Ramos (cell line): ENCODE data around the gene CEBPZ.

ENCODE experiments used
- in situ Hi-C: fragments of 300-500 bp; cut with MboI; formaldehyde crosslinking; loops from one replicate; pipeline ENCODE4 v1.14.3; 2022; ENCODE audit warnings: low sequenced_read_pairs; ENCODE audit not compliant: unreplicated experiment

CEBPZ gene

GRCh38 chr2:37189452-37190153 lies 41.8 kb downstream of the CEBPZ start:
- in situ Hi-C loops: loop anchor here (25.0 kb wide), 1 partner anchor 698 kb away; no protein-coding TSS in a partner anchor

GRCh38 chr2:37188570-37188969 lies 42.8 kb downstream of the CEBPZ start, which contains the start of gene SULT6B1:
TSS of gene SULT6B1 (minus strand) at chr2:37188670. CDS start at chr2:37188640, 30 bp downstream.
- in situ Hi-C loops: loop anchor here (25.0 kb wide), 1 partner anchor 699 kb away; no protein-coding TSS in a partner anchor

GRCh38 chr2:37181726-37182684 lies 49.4 kb downstream of the CEBPZ start:
- in situ Hi-C loops: loop anchor here (25.0 kb wide), 1 partner anchor 705 kb away; no protein-coding TSS in a partner anchor

GRCh38 chr2:37180640-37181039 lies 50.8 kb downstream of the CEBPZ start:
- in situ Hi-C loops: loop anchor here (25.0 kb wide), 1 partner anchor 707 kb away; no protein-coding TSS in a partner anchor

- in situ Hi-C loops: loop anchor here (25.0 kb wide), 1 partner anchor 707 kb away; no protein-coding TSS in a partner anchor
Observed at GRCh38 chr2:37180006-37180639, 51.3 kb downstream of the CEBPZ start.

GRCh38 chr2:37173741-37174140 lies 57.7 kb downstream of the CEBPZ start:
- in situ Hi-C loops: loop anchor here (25.0 kb wide), 1 partner anchor 364 kb away; no protein-coding TSS in a partner anchor

GRCh38 chr2:37171624-37171950 lies 59.8 kb downstream of the CEBPZ start:
- in situ Hi-C loops: loop anchor here (25.0 kb wide), 1 partner anchor 366 kb away; no protein-coding TSS in a partner anchor

- in situ Hi-C loops: loop anchor here (25.0 kb wide), 1 partner anchor 369 kb away; no protein-coding TSS in a partner anchor
Observed at GRCh38 chr2:37168217-37168981, 63.0 kb downstream of the CEBPZ start.

- in situ Hi-C loops: loop anchor here (25.0 kb wide), 1 partner anchor 370 kb away; no protein-coding TSS in a partner anchor
Observed at GRCh38 chr2:37167636-37168180, 63.7 kb downstream of the CEBPZ start.

- in situ Hi-C loops: loop anchor here (25.0 kb wide), 1 partner anchor 373 kb away; no protein-coding TSS in a partner anchor
Observed at GRCh38 chr2:37164757-37165156, 66.6 kb downstream of the CEBPZ start.

- in situ Hi-C loops: loop anchor here (25.0 kb wide), 1 partner anchor 380 kb away; no protein-coding TSS in a partner anchor
Observed at GRCh38 chr2:37156857-37157714, 74.3 kb downstream of the CEBPZ start, which contains the start of gene EIF2AK2. TSS of gene EIF2AK2 (minus strand) at chr2:37156980. CDS start at chr2:37147806, 9,174 bp downstream.

GRCh38 chr2:37156071-37156856 lies 75.1 kb downstream of the CEBPZ start:
- in situ Hi-C loops: loop anchor here (25.0 kb wide), 1 partner anchor 381 kb away; no protein-coding TSS in a partner anchor

GRCh38 chr2:37154785-37155184 lies 76.6 kb downstream of the CEBPZ start:
- in situ Hi-C loops: loop anchor here (25.0 kb wide), 1 partner anchor 383 kb away; no protein-coding TSS in a partner anchor

- in situ Hi-C loops: loop anchor here (25.0 kb wide), 1 partner anchor 384 kb away; no protein-coding TSS in a partner anchor
Observed at GRCh38 chr2:37153224-37153623, 78.2 kb downstream of the CEBPZ start.
